ENCODE data around the gene FAM78B. TPM values are rescaled to one million over a fixed set of nuclear protein-coding genes. Genes with fewer than 3 reads are reported as not detected.

Gene FAM78B
- total RNA-seq, 1 experiment from 2014 or later: 0.26 TPM

GRCh38 chr1:166066107-166066506 is 100.7 kb downstream of the FAM78B start:
- H3K9me2 ChIP-seq (replicated peaks; ENCODE audit: low read length): no peaks in the 10 kb centered on the region
- H3K4me1 ChIP-seq (ENCODE audit: insufficient read depth, low read length): no peaks in the 10 kb centered on the region
- POLR2A ChIA-PET (ENCODE audit: unreplicated experiment): no interaction called here
- no peaks in the 10 kb centered on the region for H3F3A ChIP-seq (ENCODE audit: low read length, unreplicated experiment)
- TF ChIP-seq EZH2 (IDR thresholded peaks at IDR 0.05; ENCODE audit: low read length, unreplicated experiment) (no peak), CTCF (conservative IDR thresholded peaks at IDR 0.05; ENCODE audit: low read depth, low read length) (no peak), EZH2phosphoT487 (IDR thresholded peaks at IDR 0.05; ENCODE audit: borderline replicate concordance, low read length) (no peak)
- no peak overlapping the region for H3K27ac ChIP-seq (ENCODE audit: low read length)
- no TSS peak for BruUV-seq (replicated peaks)
- no peak overlapping the region for H2AFZ ChIP-seq (ENCODE audit: low read length)
- H3K4me2 ChIP-seq (ENCODE audit: low read length): no peak overlapping the region
- H4K20me1 ChIP-seq (ENCODE audit: low read length): no peaks in the 10 kb centered on the region
- H3K4me3 ChIP-seq (ENCODE audit: low read length): no peak overlapping the region
- DNase-seq (no peak), ATAC-seq (no peak)
- H3K9me3 ChIP-seq (ENCODE audit: low read length): no peaks in the 10 kb centered on the region
- no peaks in the 10 kb centered on the region for H3K36me3 ChIP-seq (ENCODE audit: low read depth, low read length)
- H3K79me2 ChIP-seq (ENCODE audit: low read length): no peaks in the 10 kb centered on the region
- intact Hi-C loops (cut with micrococcal nuclease): no loop called here
- H3K27me3 ChIP-seq (ENCODE audit: low read length): peaks cover 9% of the 10 kb centered on the region; the same call in 1 of the 2 replicates
- H3K9ac ChIP-seq (ENCODE audit: low read length): no peak overlapping the region
- CTCF ChIA-PET: no interaction called here

GRCh38 chr1:166064951-166065350 is 101.8 kb downstream of the FAM78B start:
- H3K27ac ChIP-seq (ENCODE audit: low read length): no peak overlapping the region
- H3K4me2 ChIP-seq (ENCODE audit: low read length): no peak overlapping the region
- no peak for TF ChIP-seq EZH2 (IDR thresholded peaks at IDR 0.05; ENCODE audit: low read length, unreplicated experiment)
- TF ChIP-seq EZH2phosphoT487 (IDR thresholded peaks at IDR 0.05; ENCODE audit: borderline replicate concordance, low read length): no peak
- TF ChIP-seq CTCF (conservative IDR thresholded peaks at IDR 0.05; ENCODE audit: low read depth, low read length): no peak
- intact Hi-C loops (cut with micrococcal nuclease): no loop called here
- no peak overlapping the region for H3K4me3 ChIP-seq (ENCODE audit: low read length)
- no peaks in the 10 kb centered on the region for H4K20me1 ChIP-seq (ENCODE audit: low read length)
- no peaks in the 10 kb centered on the region for H3F3A ChIP-seq (ENCODE audit: low read length, unreplicated experiment)
- H3K9ac ChIP-seq (ENCODE audit: low read length): no peak overlapping the region
- no TSS peak for BruUV-seq (replicated peaks)
- H3K79me2 ChIP-seq (ENCODE audit: low read length): no peaks in the 10 kb centered on the region
- CTCF ChIA-PET: no interaction called here
- H3K27me3 ChIP-seq (ENCODE audit: low read length): peaks cover 9% of the 10 kb centered on the region; the same call in 1 of the 2 replicates
- H2AFZ ChIP-seq (ENCODE audit: low read length): no peak overlapping the region
- H3K36me3 ChIP-seq (ENCODE audit: low read depth, low read length): no peaks in the 10 kb centered on the region
- no peak for ATAC-seq
- H3K4me1 ChIP-seq (ENCODE audit: insufficient read depth, low read length): no peaks in the 10 kb centered on the region
- DNase-seq: no peak
- H3K9me2 ChIP-seq (replicated peaks; ENCODE audit: low read length): no peaks in the 10 kb centered on the region
- POLR2A ChIA-PET (ENCODE audit: unreplicated experiment): no interaction called here
- no peaks in the 10 kb centered on the region for H3K9me3 ChIP-seq (ENCODE audit: low read length)

GRCh38 chr1:166064313-166064926 is 102.4 kb downstream of the FAM78B start:
- Histone ChIP-seq H3K9me2 (replicated peaks; ENCODE audit: low read length) (no peaks in the 10 kb centered on the region), H2AFZ (ENCODE audit: low read length) (no peak overlapping the region), H3K9ac (ENCODE audit: low read length) (no peak overlapping the region), H4K20me1 (ENCODE audit: low read length) (no peaks in the 10 kb centered on the region), H3K79me2 (ENCODE audit: low read length) (no peaks in the 10 kb centered on the region), H3K4me3 (ENCODE audit: low read length) (no peak overlapping the region), H3K4me2 (ENCODE audit: low read length) (no peak overlapping the region), H3F3A (ENCODE audit: low read length, unreplicated experiment) (no peaks in the 10 kb centered on the region), H3K27me3 (ENCODE audit: low read length) (peaks cover 9% of the 10 kb centered on the region; the same call in 1 of the 2 replicates), H3K36me3 (ENCODE audit: low read depth, low read length) (no peaks in the 10 kb centered on the region), H3K4me1 (ENCODE audit: insufficient read depth, low read length) (no peaks in the 10 kb centered on the region), H3K9me3 (ENCODE audit: low read length) (no peaks in the 10 kb centered on the region), H3K27ac (ENCODE audit: low read length) (no peak overlapping the region)
- TF ChIP-seq EZH2 (IDR thresholded peaks at IDR 0.05; ENCODE audit: low read length, unreplicated experiment) (no peak), EZH2phosphoT487 (IDR thresholded peaks at IDR 0.05; ENCODE audit: borderline replicate concordance, low read length) (no peak), CTCF (conservative IDR thresholded peaks at IDR 0.05; ENCODE audit: low read depth, low read length) (no peak)
- POLR2A ChIA-PET (ENCODE audit: unreplicated experiment): no interaction called here
- CTCF ChIA-PET: no interaction called here
- no TSS peak for BruUV-seq (replicated peaks)
- no peak for DNase-seq
- ATAC-seq: no peak
- intact Hi-C loops (cut with micrococcal nuclease): no loop called here
